Measurements from ENCODE around the gene CCIN. TPM values are rescaled to one million over a fixed set of nuclear protein-coding genes. Genes with fewer than 3 reads are reported as not detected.

CCIN gene
- total RNA-seq, 1 experiment from 2014 or later: 0.20 TPM

- Histone ChIP-seq H3K36me3 (ENCODE audit: control insufficient read depth in 1 of 2, insufficient read depth in 2 of 2, low read length in 2 of 2) (peaks cover 43 to 44% of the 10 kb centered on the region in 2 experiments), H3K9ac (ENCODE audit: low read length) (no peak overlapping the region), H4K20me1 (ENCODE audit: insufficient read depth) (0 out of 2 replicates have a peak, but pooled peaks cover 3% of the 10 kb centered on the region), H3K4me3 (replicated peaks in 1 of 2; ENCODE audit: low read depth in 1 of 2, low read length in 2 of 2) (no peak overlapping the region), H3K79me2 (ENCODE audit: insufficient read depth, low read length) (peaks cover 67% of the 10 kb centered on the region), H3K27ac (ENCODE audit: low read depth, low read length) (no peak overlapping the region), H3K9me3 (ENCODE audit: control insufficient read depth in 1 of 2, insufficient read depth in 1 of 2, low read depth in 1 of 2, low read length in 2 of 2) (no peaks in the 10 kb centered on the region), H3K9me2 (ENCODE audit: insufficient read depth) (no peaks in the 10 kb centered on the region), H3K4me1 (ENCODE audit: control insufficient read depth in 1 of 2, insufficient read depth in 2 of 2, low read length in 2 of 2) (no peaks in the 10 kb centered on the region), H3K4me2 (ENCODE audit: low read length) (no peak overlapping the region), H2AFZ (ENCODE audit: low read depth, low read length, poor library complexity, severe bottlenecking) (no peak overlapping the region), H3K27me3 (ENCODE audit: insufficient read depth, low read length) (no peaks in the 10 kb centered on the region)
- DNase-seq (ENCODE audit: low read depth, low spot score) (no peak), ATAC-seq (no peak)
- BruUV-seq (replicated peaks): no TSS peak
- no peak for TF ChIP-seq POLR2AphosphoS5 (IDR thresholded peaks at IDR 0.05; ENCODE audit: low read depth, low read length)
- TF ChIP-seq TCF7L2 (IDR thresholded peaks at IDR 0.05; ENCODE audit: borderline replicate concordance, extremely low read depth, insufficient read depth, insufficient read length): no peak
- TF ChIP-seq ZNF274 (IDR thresholded peaks at IDR 0.05; ENCODE audit: low read depth, low read length): no peak
- TF ChIP-seq ATF3 (IDR thresholded peaks at IDR 0.05): no peak
- intact Hi-C loops (cut with micrococcal nuclease): no loop called here
- ChIA-PET POLR2A (no interaction called here), CTCF (no interaction called here), RAD21 (ENCODE audit: low non-redundant PET in 1 of 2, low total read pairs in 2 of 2, uncharacterized antibody in 2 of 2, unreplicated experiment in 2 of 2) (no interaction called here)
These were observed 42.3 kb downstream of the CCIN start for GRCh38 chr9:36211510-36211909.

GRCh38 chr9:36213387-36213786 is 44.2 kb downstream of the CCIN start:
- POLR2A ChIA-PET: no interaction called here
- TF ChIP-seq TCF7L2 (IDR thresholded peaks at IDR 0.05; ENCODE audit: borderline replicate concordance, extremely low read depth, insufficient read depth, insufficient read length): no peak
- Histone ChIP-seq H3K27ac (ENCODE audit: low read depth, low read length) (no peak overlapping the region), H3K4me2 (ENCODE audit: low read length) (no peak overlapping the region), H3K9me2 (ENCODE audit: insufficient read depth) (no peaks in the 10 kb centered on the region), H3K4me3 (replicated peaks in 1 of 2; ENCODE audit: low read depth in 1 of 2, low read length in 2 of 2) (no peak overlapping the region), H3K9me3 (ENCODE audit: control insufficient read depth in 1 of 2, insufficient read depth in 1 of 2, low read depth in 1 of 2, low read length in 2 of 2) (no peaks in the 10 kb centered on the region), H3K36me3 (ENCODE audit: control insufficient read depth in 1 of 2, insufficient read depth in 2 of 2, low read length in 2 of 2) (peaks cover 32 to 36% of the 10 kb centered on the region in 2 experiments), H3K79me2 (ENCODE audit: insufficient read depth, low read length) (peaks cover 48% of the 10 kb centered on the region), H4K20me1 (ENCODE audit: insufficient read depth) (0 out of 2 replicates have a peak, but pooled peaks cover 3% of the 10 kb centered on the region), H3K4me1 (ENCODE audit: control insufficient read depth in 1 of 2, insufficient read depth in 2 of 2, low read length in 2 of 2) (no peaks in the 10 kb centered on the region), H3K9ac (ENCODE audit: low read length) (no peak overlapping the region), H3K27me3 (ENCODE audit: insufficient read depth, low read length) (no peaks in the 10 kb centered on the region), H2AFZ (ENCODE audit: low read depth, low read length, poor library complexity, severe bottlenecking) (no peak overlapping the region)
- RAD21 ChIA-PET (ENCODE audit: low non-redundant PET in 1 of 2, low total read pairs in 2 of 2, uncharacterized antibody in 2 of 2, unreplicated experiment in 2 of 2): no interaction called here
- ATAC-seq: no peak
- no peak for DNase-seq (ENCODE audit: low read depth, low spot score)
- BruUV-seq (replicated peaks): no TSS peak
- CTCF ChIA-PET: interaction anchor here (1.1 kb wide), 1 partner anchor 23 kb away, joined by 3 read pairs; the partner anchor contains the start of gene CLTA
- intact Hi-C loops (cut with micrococcal nuclease): no loop called here

Measured in HCT116 (cell line).